Midbrain (tissue), 1 donor: Measurements from ENCODE around the gene CHST8.

Experiments
- DNase-seq: peaks from one replicate; lab custom pipeline; 2025; lab: John Stamatoyannopoulos, UW

The CHST8 gene

GRCh38 chr19:33737681-33738371, 116.1 kb downstream of the CHST8 start:
- DNase-seq, result no peak

DNA sequence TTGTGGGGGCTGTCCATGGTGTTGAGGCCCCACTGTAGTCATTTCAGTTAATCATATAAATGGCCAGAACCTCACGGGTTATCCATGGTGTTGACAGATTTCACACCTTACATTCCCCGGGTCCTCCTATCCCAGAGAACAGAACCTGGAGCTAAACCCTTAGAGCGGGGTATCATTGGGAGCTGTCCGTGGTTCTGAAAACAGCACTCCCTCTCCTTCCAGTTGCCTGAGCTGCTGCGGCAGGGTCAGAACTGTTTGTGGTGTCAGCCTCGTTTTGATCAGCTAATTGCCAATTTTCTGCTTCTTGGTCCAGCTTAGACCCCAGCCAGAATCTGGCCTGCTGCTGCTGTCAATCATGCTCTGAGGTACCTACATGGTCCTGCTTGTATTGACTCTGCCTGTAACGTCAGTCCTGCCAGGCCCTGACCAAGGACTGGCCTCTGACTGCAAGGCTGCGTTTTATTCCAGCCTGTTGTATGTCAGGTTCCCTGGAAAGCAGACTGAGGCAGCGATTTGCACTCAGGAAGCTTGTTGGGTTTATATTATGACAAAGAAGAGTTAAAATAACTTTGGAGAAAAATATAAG, 119.2 kb downstream of the CHST8 start:
- DNase-seq, result peak; percentile 4

GRCh38 chr19:33745297-33745696, 123.5 kb downstream of the CHST8 start:
- DNase-seq, result no peak

DNA sequence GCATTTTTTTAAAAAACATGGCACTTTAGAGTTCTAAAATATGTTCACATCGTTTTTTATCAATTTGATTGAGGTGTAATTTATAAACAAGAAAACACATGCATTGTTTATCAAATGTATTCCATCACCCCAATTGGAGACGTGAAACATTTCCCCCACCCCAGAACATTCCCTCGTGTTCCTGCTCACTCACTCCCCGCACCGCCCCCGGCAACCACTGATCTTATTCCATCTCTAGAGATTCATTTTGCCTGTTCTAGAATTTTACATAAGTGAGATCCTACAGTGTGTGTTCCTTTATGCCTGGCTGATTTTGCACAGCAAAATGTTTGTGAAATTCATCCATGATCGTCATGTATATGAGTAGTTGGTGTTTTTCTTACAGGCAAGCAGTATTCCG, 124.4 kb downstream of the CHST8 start:
- no peak for DNase-seq

DNA sequence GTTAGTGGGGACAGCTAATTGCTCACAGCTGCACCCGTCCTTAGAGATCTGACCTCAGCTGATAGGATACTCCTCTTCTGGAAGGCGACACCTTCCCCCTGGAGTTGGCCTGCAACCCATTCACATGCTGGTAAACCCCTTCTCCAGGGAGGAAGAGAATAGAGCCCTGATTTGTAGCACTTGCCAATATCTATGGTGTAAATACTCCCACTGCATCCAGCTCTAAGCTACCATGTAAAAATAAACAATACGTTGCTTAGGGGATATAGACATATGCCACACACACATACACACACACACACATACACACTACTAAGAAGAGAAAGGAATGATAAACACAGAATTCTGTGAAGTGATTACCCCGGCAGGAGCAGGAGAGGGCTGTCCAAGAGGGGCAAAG, 125.5 kb downstream of the CHST8 start:
- DNase-seq, result no peak

- DNase-seq, result no peak
Measured at GRCh38 chr19:33748231-33748630, 126.5 kb downstream of the CHST8 start.

- DNase-seq, result no peak
Measured at GRCh38 chr19:33749016-33749415, 127.3 kb downstream of the CHST8 start.

DNA sequence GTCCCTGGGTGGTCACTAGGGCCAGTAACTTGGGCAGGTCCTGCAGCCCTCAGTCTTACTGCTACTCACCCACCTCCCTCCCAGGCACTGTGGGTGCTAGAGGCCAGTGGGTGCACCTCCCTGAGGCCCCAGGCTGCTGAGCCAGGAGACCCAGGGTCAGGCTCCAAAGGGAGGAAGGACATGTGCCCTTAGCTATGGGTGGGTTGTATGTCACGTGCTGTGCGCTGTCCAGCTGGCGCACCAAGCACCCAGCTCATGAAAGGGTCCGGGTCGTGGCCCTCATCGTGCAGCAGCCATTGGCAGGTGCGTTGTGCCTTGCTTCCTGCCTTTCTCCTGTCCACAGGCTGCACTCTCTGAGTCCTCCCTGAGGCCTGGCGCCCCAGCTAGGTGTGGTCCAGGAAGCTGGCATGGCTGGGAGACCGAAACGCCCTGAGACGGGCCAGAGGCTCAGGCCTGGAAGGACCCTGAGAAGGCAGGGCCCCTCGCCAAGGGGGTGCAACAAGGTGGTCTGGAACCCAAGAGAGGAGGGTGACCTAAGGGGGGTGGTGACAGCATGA, 127.9 kb downstream of the CHST8 start:
- no peak for DNase-seq

DNA sequence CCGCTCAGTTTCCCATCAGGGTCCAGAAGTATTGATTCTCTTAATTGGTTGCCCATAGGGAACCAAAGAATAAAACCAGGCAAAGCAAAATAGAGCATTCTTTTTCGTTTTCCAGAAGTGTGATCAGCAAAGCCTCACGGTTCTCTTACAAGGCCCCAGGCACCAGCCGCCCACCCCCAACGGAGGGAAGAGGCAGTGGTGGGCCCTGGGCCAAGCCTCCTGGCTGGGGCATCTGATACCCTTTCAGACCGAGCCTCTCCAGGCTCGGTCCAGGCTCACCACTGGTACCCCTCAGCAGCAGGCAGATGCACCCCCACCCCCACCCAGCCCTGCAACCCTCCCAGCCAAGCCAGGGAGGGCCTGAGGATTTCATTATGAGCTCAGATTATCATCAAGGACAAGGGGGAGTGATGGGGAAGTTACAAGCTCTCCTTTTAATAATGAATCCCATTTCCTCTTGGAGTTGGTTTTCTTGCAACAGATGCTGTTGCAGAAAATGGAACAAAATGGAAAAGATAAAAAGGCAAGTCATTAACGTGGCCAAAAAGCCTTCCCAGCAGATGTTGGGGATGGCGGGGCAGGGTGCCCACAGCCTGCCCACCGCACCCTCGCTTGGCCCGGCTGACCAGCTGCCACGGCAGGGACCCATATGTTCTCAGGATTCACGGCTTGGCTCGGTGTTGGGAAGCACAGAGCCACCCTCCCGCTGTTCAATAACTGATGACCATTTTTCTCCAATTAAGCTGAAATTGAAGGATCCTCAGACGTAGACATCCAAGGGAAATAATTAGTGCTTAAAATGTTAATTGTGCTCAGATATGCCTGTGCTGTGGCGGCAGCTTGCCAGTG, 129.1 kb downstream of the CHST8 start:
- no peak for DNase-seq

DNA sequence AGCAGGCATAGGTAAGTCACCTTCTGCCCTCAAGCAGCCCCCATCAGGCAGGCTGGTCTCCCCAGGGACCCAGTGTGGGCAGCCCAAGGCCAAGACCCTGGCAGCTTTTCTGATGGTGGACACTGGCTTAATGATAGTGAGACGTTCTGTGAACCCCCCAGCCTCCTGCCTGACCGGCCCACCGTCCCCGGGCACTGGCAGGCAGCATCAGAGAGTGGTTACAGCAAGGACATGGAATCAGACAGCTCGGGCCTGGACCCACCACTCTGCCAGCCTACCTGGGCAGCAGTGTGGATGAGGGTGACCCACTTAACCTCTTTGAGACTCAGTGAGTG, 129.7 kb downstream of the CHST8 start:
- DNase-seq, result no peak

- DNase-seq, result no peak
Measured at GRCh38 chr19:33752018-33752800, 130.5 kb downstream of the CHST8 start.

DNA sequence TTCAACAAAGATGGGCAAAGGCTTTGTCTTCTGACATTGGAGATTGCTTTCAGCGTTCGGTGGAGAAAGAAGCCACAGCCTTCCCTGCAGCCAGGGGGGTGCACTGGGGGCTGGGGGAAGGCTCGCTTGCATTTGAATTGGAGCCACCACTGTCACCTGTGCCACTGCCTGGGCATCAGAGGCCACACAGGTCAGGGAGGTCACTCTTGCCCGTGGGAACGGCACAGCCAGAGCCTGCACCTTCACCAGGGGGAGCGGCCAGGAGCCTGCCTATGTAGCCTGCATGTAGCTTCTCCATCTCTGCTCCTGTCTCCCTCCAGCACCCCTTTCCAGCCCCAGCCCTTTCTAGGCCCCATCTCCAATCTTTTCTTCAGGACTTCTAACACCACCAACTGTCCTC, 131.2 kb downstream of the CHST8 start:
- DNase-seq, result no peak

GRCh38 chr19:33754361-33754760, 132.6 kb downstream of the CHST8 start:
- no peak for DNase-seq

DNA sequence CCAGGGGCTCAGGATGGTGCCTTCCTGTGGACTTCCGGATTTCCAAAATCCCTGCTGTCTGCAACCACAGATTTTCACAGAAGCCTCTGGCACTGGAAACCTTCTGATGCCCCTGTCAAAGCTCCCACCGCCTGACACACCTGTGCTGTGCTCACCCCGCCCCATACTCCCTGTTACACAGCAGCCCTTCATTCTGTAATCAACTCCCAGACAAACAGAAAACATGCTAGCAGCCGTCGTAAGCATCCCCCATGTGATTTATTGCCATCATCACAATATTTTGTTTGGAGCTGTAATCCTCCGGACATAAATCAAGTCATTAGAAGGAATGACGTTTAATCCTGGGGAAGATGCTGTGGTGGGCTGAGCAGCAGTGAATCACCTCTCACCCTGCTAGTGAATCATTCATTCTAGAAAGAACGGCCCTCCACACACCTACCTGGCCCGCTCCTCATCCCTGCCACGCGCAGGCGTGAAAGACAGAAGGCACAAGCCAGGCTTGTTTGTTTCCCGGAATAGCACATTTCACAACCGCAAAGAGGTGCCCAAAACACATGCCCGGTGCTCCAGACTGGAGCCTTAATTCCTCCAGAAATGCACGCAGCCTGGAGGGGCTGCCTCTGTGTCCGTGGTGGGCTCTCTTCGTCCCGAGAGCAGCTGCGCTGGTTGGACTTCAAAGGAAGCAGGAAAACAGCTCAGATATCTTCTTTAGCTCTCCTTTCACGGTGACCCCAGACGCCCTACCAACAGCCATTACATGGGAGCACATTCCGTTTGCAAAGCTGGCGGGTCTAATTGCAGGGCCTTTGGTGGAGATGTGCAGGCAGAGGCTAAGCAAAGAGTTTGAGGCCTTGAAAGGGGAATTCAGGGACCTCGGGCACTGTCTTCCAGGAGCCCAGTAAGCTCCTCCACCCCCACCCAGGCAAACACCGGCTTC, 133.6 kb downstream of the CHST8 start:
- DNase-seq, result no peak

GRCh38 chr19:33756177-33756576, 134.4 kb downstream of the CHST8 start:
- no peak for DNase-seq

DNA sequence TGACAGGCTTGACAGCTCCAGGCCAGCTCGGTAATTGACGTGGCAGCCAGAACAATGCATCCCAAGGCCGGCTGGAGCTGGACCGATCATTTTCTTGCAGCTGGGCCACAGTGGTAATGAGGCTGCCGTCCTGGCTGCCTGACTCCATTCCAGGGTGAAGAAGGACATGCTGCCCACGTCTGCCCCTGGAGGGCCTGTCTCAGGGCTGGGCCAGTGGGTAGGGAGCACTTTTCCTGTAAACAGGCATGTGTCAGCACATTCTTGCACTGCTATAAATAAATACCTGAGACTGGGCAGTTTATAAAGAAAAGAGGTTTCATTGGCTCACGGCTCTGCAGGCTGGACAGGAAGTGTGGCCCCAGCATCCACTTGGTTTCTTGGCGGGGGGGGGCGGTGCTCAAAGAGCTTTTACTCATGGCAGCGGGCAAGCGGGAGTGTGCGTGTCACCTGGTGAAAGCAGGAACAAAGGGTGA, 136.8 kb downstream of the CHST8 start:
- DNase-seq, result peak; percentile 26

DNA sequence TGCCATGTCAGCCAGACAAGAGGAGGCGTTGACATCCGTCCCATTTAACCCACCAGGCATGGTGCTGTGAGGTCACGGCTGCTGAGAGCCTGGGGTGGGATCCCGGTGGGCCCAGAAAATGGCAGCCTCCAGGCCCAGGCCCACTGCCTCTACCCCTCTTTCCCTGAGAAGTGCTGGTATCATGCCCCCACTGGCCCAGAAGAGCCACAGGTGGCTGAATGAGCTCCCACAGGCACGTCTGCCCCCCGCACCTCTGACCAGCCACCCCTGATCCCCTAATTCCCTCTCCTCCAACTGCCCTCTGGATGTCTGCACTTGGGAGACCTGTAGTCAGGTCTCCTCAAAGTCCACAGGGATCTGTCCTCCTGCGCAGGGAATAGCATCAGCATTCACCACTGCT, 137.6 kb downstream of the CHST8 start:
- DNase-seq, result no peak

- DNase-seq, result peak; percentile 58
Measured at GRCh38 chr19:33763633-33764371, 142.0 kb downstream of the CHST8 start.

DNA sequence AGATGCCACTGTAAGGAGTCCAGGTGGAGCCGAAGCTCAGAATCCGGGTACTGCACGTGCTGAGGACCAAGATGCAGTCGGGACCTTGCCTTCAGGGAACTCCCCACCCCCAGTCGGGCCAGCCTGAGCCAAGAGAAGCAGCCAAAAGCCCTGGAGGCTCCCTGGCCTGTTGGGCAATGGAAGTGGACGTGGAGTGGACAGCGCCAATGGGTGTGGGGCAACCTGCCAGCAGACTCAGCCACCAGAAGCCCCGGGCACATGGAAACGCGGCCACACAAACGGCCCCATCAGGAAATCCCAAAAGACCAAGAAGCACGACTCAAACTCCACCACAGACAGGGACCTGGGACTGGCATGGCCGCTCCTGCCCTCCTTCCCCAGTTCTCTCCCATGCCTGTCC, 144.9 kb downstream of the CHST8 start:
- no peak for DNase-seq

DNA sequence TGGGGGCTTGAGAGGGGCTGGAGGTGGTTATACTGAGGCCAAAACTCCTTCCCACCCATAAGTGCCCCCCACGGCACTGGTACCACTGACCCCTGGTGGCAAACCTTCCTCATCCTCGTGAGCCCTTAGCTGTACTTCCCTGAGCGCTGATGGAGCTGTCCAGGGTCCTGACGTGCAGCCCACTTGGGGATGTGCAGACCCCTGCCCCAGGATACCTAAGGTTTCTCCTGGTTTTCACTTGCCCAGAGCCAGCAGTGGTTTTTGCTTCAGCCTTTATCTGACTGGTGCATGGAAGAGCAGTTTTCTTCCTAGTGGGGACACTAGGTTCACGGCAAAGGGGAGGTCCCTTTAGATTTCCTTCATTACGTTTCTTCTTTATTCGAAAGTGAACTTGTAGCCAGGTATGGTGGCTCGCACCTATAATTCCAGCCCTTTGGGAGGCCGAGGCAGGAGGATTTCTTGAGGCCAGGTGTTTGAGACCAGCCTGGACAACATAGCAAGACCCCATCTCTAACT, 146.2 kb downstream of the CHST8 start:
- DNase-seq, result peak; percentile 10
